Heart left ventricle (tissue), 16 donors: ENCODE results near the gene CRHR1. TPM values are rescaled to one million over a fixed set of nuclear protein-coding genes. Genes with fewer than 3 reads are reported as not detected.

Experiments used
- ATAC-seq, 4 donors: fragments of 200-7000 bp; cut with Tn5 transposase; one replicate each; pipeline ENCODE4 v1.9.1; 2020 to 2022; ENCODE audit warnings: moderate library complexity in 4 of 4, mild to moderate bottlenecking in 3 of 4, moderate number of reproducible peaks in 1 of 4
- DNase-seq, 5 donors: peaks; one replicate each; pipeline ENCODE4 v3.0.0-alpha.2; 2020
- H3K27ac ChIP-seq, 12 donors: fragments of 200-600 bp; sonication (generic) in 4 of 12; one replicate each; pipeline versions ENCODE4 v1.5.0 to v1.8.0; 2016 to 2022; ENCODE audit warnings: mild to moderate bottlenecking in 2 of 12
- H3K27me3 ChIP-seq, 9 donors: fragments of 200-600 bp; sonication (generic) in 2 of 9; one replicate each; pipeline versions ENCODE4 v1.5.1 to v1.8.0; 2016 to 2022; ENCODE audit warnings: mild to moderate bottlenecking in 3 of 9
- H3K36me3 ChIP-seq, 9 donors: fragments of 200-600 bp; sonication (generic) in 2 of 9; one replicate each; pipeline versions ENCODE4 v1.5.0 to v1.8.0; 2018 to 2022; ENCODE audit warnings: mild to moderate bottlenecking in 2 of 9
- H3K4me1 ChIP-seq, 12 donors: fragments of 200-600 bp; sonication (generic) in 4 of 12; one replicate each; pipeline versions ENCODE4 v1.5.0 to v1.8.0; 2016 to 2022; ENCODE audit warnings: mild to moderate bottlenecking in 3 of 12
- H3K4me3 ChIP-seq, 12 donors: fragments of 200-600 bp; sonication (generic) in 4 of 12; one replicate each; pipeline versions ENCODE4 v1.5.0 to v1.8.0; 2017 to 2022; ENCODE audit warnings: mild to moderate bottlenecking in 9 of 12, moderate library complexity in 4 of 12
- H3K9me3 ChIP-seq, 12 donors: fragments of 200-600 bp; sonication (generic) in 4 of 12; one replicate each; pipeline versions ENCODE4 v1.5.0 to v1.8.0; 2016 to 2022; ENCODE audit warnings: mild to moderate bottlenecking in 1 of 12
- CTCF ChIP-seq, 12 donors: fragments of 200-600 bp; sonication (generic) in 4 of 12; IDR thresholded peaks; one replicate each; pipeline versions ENCODE4 v1.5.0 to v1.8.0; 2018 to 2022; ENCODE audit warnings: antibody characterized with exemption in 12 of 12, mild to moderate bottlenecking in 5 of 12
- POLR2A ChIP-seq, 2 donors: fragments of 450-650 bp; IDR thresholded peaks; one replicate each; pipeline ENCODE4 v1.6.1; 2017; ENCODE audit warnings: antibody characterized with exemption in 2 of 2, mild to moderate bottlenecking in 2 of 2, moderate library complexity in 2 of 2
- WGBS, 4 donors: extraction: QIAGEN DNeasy Blood & Tissue Kit in 2 of 4; methylation state at CpG; one replicate each; pipeline versions ENCODE4 v1.1.5 to v1.1.7; 2013 to 2018; 5-methylcytosine and 5-hydroxymethylcytosine counted together
- intact Hi-C, 10 donors: fragments of 100-400 bp; cut with DNase I; formaldehyde crosslinking; loops; one replicate each; pipeline versions ENCODE4 v1.11.1 to v1.14.2; 2022
- polyA plus RNA-seq, 2 donors: library from polyadenylated mRNA; stranded (reverse); fragments of 200-250 nt; gene quantifications; one replicate each; pipeline ENCODE4 v1.2.3, GENCODE V29; 2013
- total RNA-seq, 9 donors: library from RNA; depleted of rRNA in 2 of 9; stranded (reverse); fragments of >200 nt in 2 of 9; fragmentation: NEBNext Ultra II Directional in 3 of 9; extraction: Animal tissue kit (Norgen Biotek cat#: 25700) in 3 of 9; gene quantifications; one replicate each; pipeline versions ENCODE4 v1.1.0 to v1.2.4, GENCODE V29; 2016 to 2023
- donor health status: ischemic (EF 13 %, LVEDD 7.1; RV severe dilation, severe dysfunction).
- donor health status: healthy with polysubstance abuse.
- donor health status: DM: no; HTN: yes; CAD: no.
- donor health status: DM: no; HTN: no; CAD: no.
- donor health status: ischemic (EF 25% LVEDD 6.9; RV normal size, moderate dysfunction).
- donor health status: ischemic (EF 25% LVEDD 5.7; RV mildly dilated, moderate dysfunction).
- donor health status: healthy.
- donor health status: DM: yes; HTN: yes; CAD: no.
- donor health status: ischemic (EF 35%, LVEDD 5.7; RV mildly dilated, moderate dysfunction).
- donor health status: nonischemic (EF 11% LVEDD 7.7; RV severe dilation, severe dysfunction).
- donor health status: DM: yes; HTN: yes; CAD: no.
- donor health status: PGD.
- donor health status: ischemic (EF 29% LVEDD 5.4; RV normal size, mild dysfunction).
- donor health status: nonischemic (EF 23%, LVEDD 6.1; RV moderate dilation, normal function).

The CRHR1 gene
- total and polyA plus RNA-seq, 11 donors: 0.52 TPM; not detected in 10

GRCh38 chr17:45838751-45839295, 54.7 kb downstream of the CRHR1 start:
- WGBS, 4 donors: 75 to 81% (median 79%) methylated on average over 6 to 8 of the region's 8 CpGs
- intact Hi-C loops: loop anchor here in 2 of 10 donors (10.0 kb wide), 2 partner anchors 56 to 444 kb away; partner anchors contain the start of gene MAPT (in 1 of the 2)
- DNase-seq (no peak), ATAC-seq (no peak)
- Histone ChIP-seq H3K27ac (no peak overlapping the region), H3K9me3 (no peaks in the 10 kb centered on the region), H3K27me3 (peaks cover 0 to 19% (median 0%) of the 10 kb centered on the region in 9 donors), H3K4me3 (no peak overlapping the region), H3K36me3 (no peaks in the 10 kb centered on the region), H3K4me1 (no peaks in the 10 kb centered on the region)
- TF ChIP-seq POLR2A (IDR thresholded peaks at IDR 0.05) (no peak), CTCF (IDR thresholded peaks at IDR 0.05) (no peak)

GRCh38 chr17:45839442-45839841, 55.3 kb downstream of the CRHR1 start:
- peak in 2 of 5 donors; percentile 8 to 57 for DNase-seq
- Histone ChIP-seq H3K27ac (no peak overlapping the region), H3K9me3 (no peaks in the 10 kb centered on the region), H3K4me1 (no peaks in the 10 kb centered on the region), H3K27me3 (peaks cover 0 to 21% (median 0%) of the 10 kb centered on the region in 9 donors), H3K4me3 (no peak overlapping the region), H3K36me3 (no peaks in the 10 kb centered on the region)
- ATAC-seq: no peak
- TF ChIP-seq CTCF (IDR thresholded peaks at IDR 0.05) (no peak), POLR2A (IDR thresholded peaks at IDR 0.05) (no peak)
- intact Hi-C loops: loop anchor here in 2 of 10 donors (10.0 kb wide), 2 partner anchors 55 to 445 kb away; partner anchors contain the start of gene MAPT (in 1 of the 2)
- WGBS, 4 donors: 85 to 97% (median 88%) methylated on average over 4 of the region's 4 CpGs

- no peak overlapping the region for H3K27ac ChIP-seq
- DNase-seq (no peak), ATAC-seq (no peak)
- TF ChIP-seq POLR2A (IDR thresholded peaks at IDR 0.05): no peak
- no peak for TF ChIP-seq CTCF (IDR thresholded peaks at IDR 0.05)
- no peaks in the 10 kb centered on the region for H3K9me3 ChIP-seq
- H3K36me3 ChIP-seq: no peaks in the 10 kb centered on the region
- H3K4me1 ChIP-seq: no peaks in the 10 kb centered on the region
- 70 to 80% (median 74%) methylated on average over 9 of the region's 9 CpGs for WGBS, 4 donors
- H3K4me3 ChIP-seq: no peak overlapping the region
- H3K27me3 ChIP-seq: peaks cover 0 to 20% (median 0%) of the 10 kb centered on the region in 9 donors
- intact Hi-C loops: no loop called here
Measured at GRCh38 chr17:45841186-45841585, 57.1 kb downstream of the CRHR1 start.

- no peak for ATAC-seq
- 49 to 58% (median 53%) methylated on average over 7 of the region's 7 CpGs for WGBS, 4 donors
- peaks cover 0 to 20% (median 0%) of the 10 kb centered on the region in 9 donors for H3K27me3 ChIP-seq
- intact Hi-C loops: no loop called here
- DNase-seq: peak in 1 of 5 donors; percentile 1
- H3K9me3 ChIP-seq: no peaks in the 10 kb centered on the region
- TF ChIP-seq CTCF (IDR thresholded peaks at IDR 0.05) (no peak), POLR2A (IDR thresholded peaks at IDR 0.05) (no peak)
- no peak overlapping the region for H3K4me3 ChIP-seq
- no peaks in the 10 kb centered on the region for H3K36me3 ChIP-seq
- no peak overlapping the region for H3K27ac ChIP-seq
- H3K4me1 ChIP-seq: no peaks in the 10 kb centered on the region
Measured at GRCh38 chr17:45841883-45842525, 57.9 kb downstream of the CRHR1 start.
